Peyer's patch (tissue), 4 donors: Measurements from ENCODE around the gene FLRT1.

ENCODE experiments used
- CTCF ChIP-seq, 6 experiments: fragments of 450-650 bp in 4 of 6; fragments of 200-600 bp in 2 of 6; sonication (generic) in 1 of 6; IDR thresholded peaks; one replicate each; pipeline ENCODE4 v1.5.1; 2017 to 2019; ENCODE audit warnings: antibody characterized with exemption in 6 of 6, mild to moderate bottlenecking in 3 of 6, moderate library complexity in 1 of 6
- POLR2A ChIP-seq, 2 donors: fragments of 450-650 bp; IDR thresholded peaks; one replicate each; pipeline ENCODE4 v1.5.1; 2017; ENCODE audit warnings: antibody characterized with exemption in 2 of 2, mild to moderate bottlenecking in 2 of 2, moderate library complexity in 2 of 2

- TF ChIP-seq CTCF (IDR thresholded peaks at IDR 0.05): no peak
- no peak for TF ChIP-seq POLR2A (IDR thresholded peaks at IDR 0.05)
Measured at GRCh38 chr11:64041846-64042245, 6.1 kb downstream of the FLRT1 start.
